GM19025 (cell line): Measurements from ENCODE around the gene TXNDC9.
"Not testable (repeated sequence)": the region's sequence is repeated elsewhere in the genome, so short reads cannot be mapped to it uniquely, and the experiment has no call there.

ENCODE experiments used
- ATAC-seq: cut with Tn5 transposase; IDR thresholded peaks from one replicate; pipeline ENCODE4 v1.9.1; 2021; ENCODE audit warnings: mild to moderate bottlenecking, low read depth, moderate library complexity; ENCODE audit not compliant: unreplicated experiment

Gene TXNDC9

DNA sequence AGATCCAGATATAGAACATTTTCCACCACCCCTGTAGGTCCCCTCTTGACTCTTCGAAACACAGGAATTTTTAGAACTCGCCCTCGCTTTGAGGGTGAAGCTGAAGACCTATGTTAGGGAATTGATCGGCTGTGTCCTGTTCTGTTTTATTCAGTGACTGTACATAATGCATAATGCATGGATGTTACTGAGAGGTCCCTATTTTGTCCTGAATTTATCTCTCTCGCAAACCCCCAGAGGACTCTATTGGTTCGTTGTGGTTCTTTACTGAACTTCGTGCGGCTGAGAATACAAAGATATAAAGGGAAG lies 625 bp upstream of the TXNDC9 start:
- ATAC-seq = peak; percentile 2

- no peak for ATAC-seq
These were observed 10.7 kb downstream of the TXNDC9 start for GRCh38 chr2:99325384-99325783.

DNA sequence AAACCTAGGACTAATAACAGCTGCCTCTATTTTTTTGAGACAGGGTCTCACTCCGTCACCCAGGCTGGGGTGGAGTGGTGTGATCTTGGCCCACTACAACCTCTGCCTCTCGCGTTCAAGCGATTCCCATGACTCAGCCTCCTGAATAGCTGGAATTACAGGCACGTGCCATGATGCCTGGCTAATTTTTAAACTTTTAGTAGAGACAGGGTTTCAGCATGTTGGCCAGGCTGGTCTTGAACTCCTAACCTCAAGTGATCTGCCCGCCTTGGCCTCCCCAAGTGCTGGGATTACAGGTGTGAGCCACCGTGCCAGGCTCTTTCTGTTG lies 18.3 kb downstream of the TXNDC9 start:
- not testable (repeated sequence) for ATAC-seq

GRCh38 chr2:99317161-99317872 lies 18.8 kb downstream of the TXNDC9 start:
- ATAC-seq = no peak

DNA sequence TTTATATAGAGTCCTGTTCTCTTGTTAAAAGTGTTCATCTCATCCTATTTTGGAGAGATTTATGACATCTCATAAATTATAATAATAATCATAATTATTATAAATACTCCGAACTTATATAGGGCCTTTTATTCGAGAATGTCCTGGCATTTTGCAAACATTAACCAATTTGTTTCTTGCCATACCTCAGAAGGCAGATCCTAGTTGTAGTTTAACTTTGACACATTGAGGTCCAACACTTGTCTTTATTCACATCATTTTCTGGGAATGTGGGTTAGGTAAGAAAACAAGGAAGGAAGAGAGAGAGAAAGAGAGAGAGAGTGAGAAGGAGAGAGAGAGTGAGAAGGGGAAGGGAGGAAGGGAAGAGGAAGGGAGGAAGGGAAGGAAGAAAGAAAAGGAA lies 35.0 kb downstream of the TXNDC9 start, which contains the start of gene LYG1:
TSS of gene LYG1 (minus strand) at position 101 of the 400 bp plus-strand sequence. CDS start 5,527 bp downstream, outside the sequence.
- not testable (repeated sequence) for ATAC-seq

GRCh38 chr2:99299580-99299979 lies 36.6 kb downstream of the TXNDC9 start:
- ATAC-seq = no peak

DNA sequence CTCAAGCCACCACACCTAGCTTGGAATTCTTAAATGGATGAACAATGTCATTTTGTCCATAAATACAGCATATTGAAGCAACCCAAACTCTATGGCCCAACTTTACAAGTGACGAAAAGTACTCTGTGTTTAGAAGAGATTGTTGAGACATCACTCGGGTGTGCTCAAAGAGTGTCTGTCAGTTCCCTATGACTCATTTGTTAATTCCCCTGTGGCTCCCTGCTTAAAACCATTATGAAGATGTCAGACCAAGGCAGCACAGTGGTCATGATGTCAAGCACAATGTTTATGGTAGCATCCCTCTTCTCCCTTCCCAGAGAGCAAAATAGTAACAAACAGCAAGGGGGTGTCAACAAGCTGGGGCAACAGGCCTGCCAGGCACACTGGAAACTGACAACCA lies 38.1 kb downstream of the TXNDC9 start:
- no peak for ATAC-seq

GRCh38 chr2:99285526-99285925 lies 50.6 kb downstream of the TXNDC9 start:
- no peak for ATAC-seq

- ATAC-seq = no peak
These were observed 56.0 kb downstream of the TXNDC9 start for GRCh38 chr2:99279969-99280695.

GRCh38 chr2:99278793-99279291 lies 57.3 kb downstream of the TXNDC9 start:
- ATAC-seq = no peak

GRCh38 chr2:99278195-99278765 lies 57.9 kb downstream of the TXNDC9 start:
- ATAC-seq = not testable (repeated sequence)

GRCh38 chr2:99275882-99276281 lies 60.3 kb downstream of the TXNDC9 start:
- no peak for ATAC-seq
